ENCODE measurements around the gene RNMT.
"Not testable (repeated sequence)": the region's sequence is repeated elsewhere in the genome, so short reads cannot be mapped to it uniquely, and the experiment has no call there.

RNMT gene

GRCh38 chr18:13726232-13726971 is at the start of gene RNMT, which contains the start of gene FAM210A:
Gene RNMT (plus strand): TSS chr18:13726673. CDS start chr18:13731518, 4,845 bp downstream.
Gene FAM210A (minus strand): TSS chr18:13726558. CDS start chr18:13682077, 44,481 bp downstream.
- Histone ChIP-seq H3K9ac (ENCODE audit: low read depth in 1 of 2, low read length in 2 of 2) (peak within 1 kb of the TSS; percentile 85 to 96), H3K4me3 (ENCODE audit: low read length in 2 of 2) (peak within 1 kb of the TSS; percentile 94 to 97), H3K9me3 (ENCODE audit: control insufficient read depth in 2 of 2, low read length in 2 of 2) (no peaks in the 10 kb centered on the region), H3K4me1 (ENCODE audit: control insufficient read depth in 2 of 2, insufficient read depth in 2 of 2, low read length in 2 of 2) (peaks cover 7 to 13% of the 10 kb centered on the region in 2 donors), H3K36me3 (ENCODE audit: control insufficient read depth in 2 of 2, insufficient read depth in 2 of 2, low read length in 2 of 2) (peaks cover under 1 to 2% of the 10 kb centered on the region in 2 donors), H3K27me3 (ENCODE audit: control insufficient read depth in 2 of 2, insufficient read depth in 2 of 2, low read length in 2 of 2) (no peaks in the 10 kb centered on the region), H3K27ac (ENCODE audit: low read depth in 2 of 2, low read length in 2 of 2) (peak within 1 kb of the TSS; percentile 94)

GRCh38 chr18:13677350-13677749 is 49.1 kb upstream of the RNMT start:
- H3K4me3 ChIP-seq (ENCODE audit: low read length in 2 of 2); H3K27me3 ChIP-seq (ENCODE audit: control insufficient read depth in 2 of 2, insufficient read depth in 2 of 2, low read length in 2 of 2); H3K4me1 ChIP-seq (ENCODE audit: control insufficient read depth in 2 of 2, insufficient read depth in 2 of 2, low read length in 2 of 2); H3K9ac ChIP-seq (ENCODE audit: low read depth in 1 of 2, low read length in 2 of 2); H3K27ac ChIP-seq (ENCODE audit: low read depth in 2 of 2, low read length in 2 of 2); H3K36me3 ChIP-seq (ENCODE audit: control insufficient read depth in 2 of 2, insufficient read depth in 2 of 2, low read length in 2 of 2); H3K9me3 ChIP-seq (ENCODE audit: control insufficient read depth in 2 of 2, low read length in 2 of 2): not testable (repeated sequence)

GRCh38 chr18:13680612-13681011 is 45.9 kb upstream of the RNMT start:
- Histone ChIP-seq H3K4me1 (ENCODE audit: control insufficient read depth in 2 of 2, insufficient read depth in 2 of 2, low read length in 2 of 2) (no peaks in the 10 kb centered on the region), H3K9me3 (ENCODE audit: control insufficient read depth in 2 of 2, low read length in 2 of 2) (no peaks in the 10 kb centered on the region), H3K4me3 (ENCODE audit: low read length in 2 of 2) (no peak overlapping the region), H3K27me3 (ENCODE audit: control insufficient read depth in 2 of 2, insufficient read depth in 2 of 2, low read length in 2 of 2) (no peaks in the 10 kb centered on the region), H3K9ac (ENCODE audit: low read depth in 1 of 2, low read length in 2 of 2) (no peak overlapping the region), H3K36me3 (ENCODE audit: control insufficient read depth in 2 of 2, insufficient read depth in 2 of 2, low read length in 2 of 2) (no peaks in the 10 kb centered on the region), H3K27ac (ENCODE audit: low read depth in 2 of 2, low read length in 2 of 2) (no peak overlapping the region)

GRCh38 chr18:13681701-13682100 is 44.8 kb upstream of the RNMT start:
- Histone ChIP-seq H3K4me1 (ENCODE audit: control insufficient read depth in 2 of 2, insufficient read depth in 2 of 2, low read length in 2 of 2) (no peaks in the 10 kb centered on the region), H3K36me3 (ENCODE audit: control insufficient read depth in 2 of 2, insufficient read depth in 2 of 2, low read length in 2 of 2) (no peaks in the 10 kb centered on the region), H3K9ac (ENCODE audit: low read depth in 1 of 2, low read length in 2 of 2) (no peak overlapping the region), H3K27me3 (ENCODE audit: control insufficient read depth in 2 of 2, insufficient read depth in 2 of 2, low read length in 2 of 2) (no peaks in the 10 kb centered on the region), H3K27ac (ENCODE audit: low read depth in 2 of 2, low read length in 2 of 2) (no peak overlapping the region), H3K4me3 (ENCODE audit: low read length in 2 of 2) (no peak overlapping the region), H3K9me3 (ENCODE audit: control insufficient read depth in 2 of 2, low read length in 2 of 2) (no peaks in the 10 kb centered on the region)

- Histone ChIP-seq H3K9me3 (ENCODE audit: control insufficient read depth in 2 of 2, low read length in 2 of 2) (no peaks in the 10 kb centered on the region), H3K4me1 (ENCODE audit: control insufficient read depth in 2 of 2, insufficient read depth in 2 of 2, low read length in 2 of 2) (no peaks in the 10 kb centered on the region)
Observed at GRCh38 chr18:13684546-13684945, 41.9 kb upstream of the RNMT start.

GRCh38 chr18:13688191-13689136 is 38.0 kb upstream of the RNMT start:
- Histone ChIP-seq H3K27me3 (ENCODE audit: control insufficient read depth in 2 of 2, insufficient read depth in 2 of 2, low read length in 2 of 2) (no peaks in the 10 kb centered on the region), H3K36me3 (ENCODE audit: control insufficient read depth in 2 of 2, insufficient read depth in 2 of 2, low read length in 2 of 2) (no peaks in the 10 kb centered on the region), H3K9me3 (ENCODE audit: control insufficient read depth in 2 of 2, low read length in 2 of 2) (no peaks in the 10 kb centered on the region), H3K4me1 (ENCODE audit: control insufficient read depth in 2 of 2, insufficient read depth in 2 of 2, low read length in 2 of 2) (no peaks in the 10 kb centered on the region), H3K4me3 (ENCODE audit: low read length in 2 of 2) (no peak overlapping the region), H3K27ac (ENCODE audit: low read depth in 2 of 2, low read length in 2 of 2) (no peak overlapping the region), H3K9ac (ENCODE audit: low read depth in 1 of 2, low read length in 2 of 2) (no peak overlapping the region)

More at GRCh38 chr18:13684546-13684945, 41.9 kb upstream of the RNMT start:
- no peak overlapping the region for H3K27ac ChIP-seq (ENCODE audit: low read depth in 2 of 2, low read length in 2 of 2)
- H3K9ac ChIP-seq (ENCODE audit: low read depth in 1 of 2, low read length in 2 of 2) = no peak overlapping the region
- H3K4me3 ChIP-seq (ENCODE audit: low read length in 2 of 2) = no peak overlapping the region
- no peaks in the 10 kb centered on the region for H3K36me3 ChIP-seq (ENCODE audit: control insufficient read depth in 2 of 2, insufficient read depth in 2 of 2, low read length in 2 of 2)
- no peaks in the 10 kb centered on the region for H3K27me3 ChIP-seq (ENCODE audit: control insufficient read depth in 2 of 2, insufficient read depth in 2 of 2, low read length in 2 of 2)

- not testable (repeated sequence) for H3K9ac ChIP-seq (ENCODE audit: low read depth in 1 of 2, low read length in 2 of 2); H3K36me3 ChIP-seq (ENCODE audit: control insufficient read depth in 2 of 2, insufficient read depth in 2 of 2, low read length in 2 of 2); H3K9me3 ChIP-seq (ENCODE audit: control insufficient read depth in 2 of 2, low read length in 2 of 2); H3K27me3 ChIP-seq (ENCODE audit: control insufficient read depth in 2 of 2, insufficient read depth in 2 of 2, low read length in 2 of 2); H3K4me1 ChIP-seq (ENCODE audit: control insufficient read depth in 2 of 2, insufficient read depth in 2 of 2, low read length in 2 of 2); H3K27ac ChIP-seq (ENCODE audit: low read depth in 2 of 2, low read length in 2 of 2); H3K4me3 ChIP-seq (ENCODE audit: low read length in 2 of 2)
Observed at GRCh38 chr18:13690060-13690459, 36.4 kb upstream of the RNMT start.

- not testable (repeated sequence) for H3K36me3 ChIP-seq (ENCODE audit: control insufficient read depth in 2 of 2, insufficient read depth in 2 of 2, low read length in 2 of 2); H3K27ac ChIP-seq (ENCODE audit: low read depth in 2 of 2, low read length in 2 of 2); H3K27me3 ChIP-seq (ENCODE audit: control insufficient read depth in 2 of 2, insufficient read depth in 2 of 2, low read length in 2 of 2); H3K9ac ChIP-seq (ENCODE audit: low read depth in 1 of 2, low read length in 2 of 2); H3K4me1 ChIP-seq (ENCODE audit: control insufficient read depth in 2 of 2, insufficient read depth in 2 of 2, low read length in 2 of 2); H3K4me3 ChIP-seq (ENCODE audit: low read length in 2 of 2); H3K9me3 ChIP-seq (ENCODE audit: control insufficient read depth in 2 of 2, low read length in 2 of 2)
Observed at GRCh38 chr18:13695337-13695736, 31.1 kb upstream of the RNMT start.

GRCh38 chr18:13696961-13697360 is 29.5 kb upstream of the RNMT start:
- no peaks in the 10 kb centered on the region for H3K4me1 ChIP-seq (ENCODE audit: control insufficient read depth in 2 of 2, insufficient read depth in 2 of 2, low read length in 2 of 2)
- no peak overlapping the region for H3K4me3 ChIP-seq (ENCODE audit: low read length in 2 of 2)
- no peaks in the 10 kb centered on the region for H3K27me3 ChIP-seq (ENCODE audit: control insufficient read depth in 2 of 2, insufficient read depth in 2 of 2, low read length in 2 of 2)
- no peak overlapping the region for H3K9ac ChIP-seq (ENCODE audit: low read depth in 1 of 2, low read length in 2 of 2)
- peaks cover 2% of the 10 kb centered on the region in 2 donors for H3K9me3 ChIP-seq (ENCODE audit: control insufficient read depth in 2 of 2, low read length in 2 of 2)
- H3K36me3 ChIP-seq (ENCODE audit: control insufficient read depth in 2 of 2, insufficient read depth in 2 of 2, low read length in 2 of 2) = no peaks in the 10 kb centered on the region
- H3K27ac ChIP-seq (ENCODE audit: low read depth in 2 of 2, low read length in 2 of 2) = no peak overlapping the region

GRCh38 chr18:13700153-13700552 is 26.3 kb upstream of the RNMT start:
- Histone ChIP-seq H3K4me1 (ENCODE audit: control insufficient read depth in 2 of 2, insufficient read depth in 2 of 2, low read length in 2 of 2) (no peaks in the 10 kb centered on the region), H3K27me3 (ENCODE audit: control insufficient read depth in 2 of 2, insufficient read depth in 2 of 2, low read length in 2 of 2) (no peaks in the 10 kb centered on the region), H3K4me3 (ENCODE audit: low read length in 2 of 2) (no peak overlapping the region), H3K36me3 (ENCODE audit: control insufficient read depth in 2 of 2, insufficient read depth in 2 of 2, low read length in 2 of 2) (no peaks in the 10 kb centered on the region), H3K27ac (ENCODE audit: low read depth in 2 of 2, low read length in 2 of 2) (no peak overlapping the region), H3K9me3 (ENCODE audit: control insufficient read depth in 2 of 2, low read length in 2 of 2) (peaks cover 2 to 10% of the 10 kb centered on the region in 2 donors), H3K9ac (ENCODE audit: low read depth in 1 of 2, low read length in 2 of 2) (no peak overlapping the region)
